T-helper 2 cell treated with Interferon-gamma antibody and Interleukin-4, amounts not matched to agents 5 μg/mL and 100 μg/mL, for 36 hours (primary cell): ENCODE data around the gene CLRN1.

Source experiments
- DNase-seq: peaks from one replicate; pipeline ENCODE4 v3.0.0; 2021; ENCODE audit warnings: low spot score
- H3K27ac Mint-ChIP-seq: one replicate; pipeline ENCODE4 v1.8.0; 2021; ENCODE audit warnings: mild to moderate bottlenecking, mixed read lengths
- H3K27me3 Mint-ChIP-seq: one replicate; pipeline ENCODE4 v1.8.0; 2021; ENCODE audit warnings: low read depth, mixed read lengths
- H3K36me3 Mint-ChIP-seq: one replicate; pipeline ENCODE4 v1.8.0; 2021; ENCODE audit warnings: low read depth, mixed read lengths
- H3K4me1 Mint-ChIP-seq: one replicate; pipeline ENCODE4 v1.8.0; 2021; ENCODE audit warnings: low read depth, mixed read lengths
- H3K4me3 Mint-ChIP-seq: one replicate; pipeline ENCODE4 v1.8.0; 2022; ENCODE audit warnings: mild to moderate bottlenecking, moderate library complexity, mixed read lengths
- H3K9me3 Mint-ChIP-seq: one replicate; pipeline ENCODE4 v1.8.0; 2021; ENCODE audit warnings: mixed read lengths

CLRN1 gene

GRCh38 chr3:150890831-150891230 lies 81.7 kb downstream of the CLRN1 start:
- H3K4me1 Mint-ChIP-seq, result no peaks in the 10 kb centered on the region
- no peaks in the 10 kb centered on the region for H3K9me3 Mint-ChIP-seq
- peaks cover 15% of the 10 kb centered on the region for H3K27me3 Mint-ChIP-seq
- H3K27ac Mint-ChIP-seq, result no peak overlapping the region
- H3K4me3 Mint-ChIP-seq, result no peak overlapping the region
- H3K36me3 Mint-ChIP-seq, result no peaks in the 10 kb centered on the region
- DNase-seq, result no peak

DNA sequence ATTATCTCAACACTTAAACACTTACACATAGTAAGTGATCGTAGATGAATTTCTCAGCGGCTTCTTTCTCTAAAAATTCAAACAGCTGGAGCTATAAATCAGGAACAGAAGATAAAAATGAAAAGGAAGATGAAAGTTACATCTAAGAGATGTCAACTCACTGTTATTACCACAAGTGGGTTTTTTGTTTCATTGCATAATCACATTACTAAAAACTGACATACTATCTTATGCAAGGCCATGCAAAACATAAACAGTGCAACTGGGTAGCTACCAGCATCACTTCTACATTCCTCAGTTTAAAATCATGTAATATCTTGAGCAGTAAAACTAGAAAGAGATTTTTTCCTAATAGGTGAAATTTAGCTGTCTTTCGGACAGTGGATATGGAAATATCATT lies 82.2 kb downstream of the CLRN1 start:
- no peaks in the 10 kb centered on the region for H3K9me3 Mint-ChIP-seq
- no peak overlapping the region for H3K4me3 Mint-ChIP-seq
- no peak overlapping the region for H3K27ac Mint-ChIP-seq
- no peaks in the 10 kb centered on the region for H3K36me3 Mint-ChIP-seq
- no peaks in the 10 kb centered on the region for H3K4me1 Mint-ChIP-seq
- H3K27me3 Mint-ChIP-seq, result peaks cover 19% of the 10 kb centered on the region
- DNase-seq, result no peak

DNA sequence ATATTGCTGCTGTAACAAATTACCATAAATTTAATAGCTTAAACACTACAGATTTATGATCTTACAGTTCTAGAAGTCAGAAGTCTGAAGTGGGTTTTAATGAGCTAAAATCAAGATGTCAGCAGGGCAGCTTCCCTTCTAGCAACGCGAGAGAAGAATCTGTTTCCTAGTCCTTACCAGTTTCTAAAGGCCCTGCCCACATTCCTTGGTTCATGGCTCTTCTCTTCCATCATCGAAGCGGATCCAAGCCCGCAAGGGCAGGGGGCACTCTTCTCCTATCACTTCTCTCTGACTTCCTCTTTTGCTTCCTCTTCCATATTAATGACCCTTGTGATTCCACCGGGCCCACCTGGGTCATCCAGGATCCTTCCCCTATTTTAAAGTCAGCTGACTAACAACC lies 83.4 kb downstream of the CLRN1 start:
- Mint-ChIP-seq H3K27me3 (peaks cover 22% of the 10 kb centered on the region), H3K4me1 (no peaks in the 10 kb centered on the region), H3K4me3 (no peak overlapping the region), H3K9me3 (no peaks in the 10 kb centered on the region), H3K36me3 (no peaks in the 10 kb centered on the region), H3K27ac (no peak overlapping the region)
- DNase-seq, result no peak

GRCh38 chr3:150887031-150887430 lies 85.5 kb downstream of the CLRN1 start:
- no peaks in the 10 kb centered on the region for H3K36me3 Mint-ChIP-seq
- DNase-seq, result no peak
- H3K9me3 Mint-ChIP-seq, result no peaks in the 10 kb centered on the region
- H3K4me3 Mint-ChIP-seq, result no peak overlapping the region
- H3K27ac Mint-ChIP-seq, result no peak overlapping the region
- H3K27me3 Mint-ChIP-seq, result peaks cover 29% of the 10 kb centered on the region
- no peaks in the 10 kb centered on the region for H3K4me1 Mint-ChIP-seq

DNA sequence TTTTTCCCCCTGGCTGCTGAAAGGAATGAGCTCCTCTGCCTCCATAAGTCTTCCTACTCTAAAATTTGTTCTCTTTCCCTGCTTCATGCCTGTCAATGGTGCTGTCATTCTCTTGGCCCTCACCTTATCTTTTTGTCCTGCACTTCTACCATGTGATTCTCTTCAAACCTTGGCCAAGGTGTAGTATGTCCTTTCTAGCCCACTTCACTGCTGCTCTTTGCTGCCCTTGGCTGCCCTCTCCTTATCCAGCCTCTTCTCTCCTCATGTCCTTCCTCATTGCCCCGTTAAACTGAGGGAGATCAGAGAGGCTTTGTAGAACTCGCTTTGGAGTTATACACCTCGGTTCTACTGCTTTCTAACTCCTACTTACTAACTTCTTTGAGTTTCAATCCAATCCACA lies 87.0 kb downstream of the CLRN1 start:
- Mint-ChIP-seq H3K36me3 (no peaks in the 10 kb centered on the region), H3K27me3 (peaks cover 34% of the 10 kb centered on the region), H3K4me1 (no peaks in the 10 kb centered on the region), H3K9me3 (no peaks in the 10 kb centered on the region), H3K4me3 (no peak overlapping the region), H3K27ac (no peak overlapping the region)
- no peak for DNase-seq

- peaks cover 16% of the 10 kb centered on the region for H3K4me1 Mint-ChIP-seq
- no peaks in the 10 kb centered on the region for H3K36me3 Mint-ChIP-seq
- no peak for DNase-seq
- no peak overlapping the region for H3K27ac Mint-ChIP-seq
- H3K9me3 Mint-ChIP-seq, result no peaks in the 10 kb centered on the region
- no peak overlapping the region for H3K4me3 Mint-ChIP-seq
- H3K27me3 Mint-ChIP-seq, result peaks cover 12% of the 10 kb centered on the region
These were observed 93.4 kb downstream of the CLRN1 start for GRCh38 chr3:150878996-150879575.

- DNase-seq, result no peak
- H3K27me3 Mint-ChIP-seq, result peaks cover 8% of the 10 kb centered on the region
- H3K9me3 Mint-ChIP-seq, result no peaks in the 10 kb centered on the region
- H3K27ac Mint-ChIP-seq, result no peak overlapping the region
- no peaks in the 10 kb centered on the region for H3K36me3 Mint-ChIP-seq
- no peak overlapping the region for H3K4me3 Mint-ChIP-seq
- peaks cover 16% of the 10 kb centered on the region for H3K4me1 Mint-ChIP-seq
These were observed 94.2 kb downstream of the CLRN1 start for GRCh38 chr3:150878290-150878689.

DNA sequence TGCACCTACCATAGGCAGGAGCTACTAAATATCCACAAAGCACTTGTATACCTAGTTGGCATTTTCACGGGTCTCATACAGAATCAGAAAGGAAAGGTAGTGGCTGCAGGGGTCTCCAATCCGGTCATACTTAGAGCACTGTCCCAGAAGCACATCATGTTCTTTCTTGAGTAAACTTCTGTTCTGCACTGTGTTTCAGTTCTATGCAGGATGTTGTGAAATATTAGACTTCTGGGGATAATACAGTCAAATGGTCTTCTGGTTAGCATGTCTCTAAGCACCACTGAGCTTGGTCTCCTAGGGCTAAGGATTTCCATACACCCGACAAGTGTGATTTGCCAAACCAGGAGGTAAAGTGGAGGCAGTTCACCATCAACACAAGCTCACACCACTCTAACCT lies 95.2 kb downstream of the CLRN1 start:
- Mint-ChIP-seq H3K9me3 (no peaks in the 10 kb centered on the region), H3K4me3 (no peak overlapping the region), H3K36me3 (no peaks in the 10 kb centered on the region), H3K27ac (no peak overlapping the region), H3K4me1 (peaks cover 16% of the 10 kb centered on the region), H3K27me3 (peaks cover 6% of the 10 kb centered on the region)
- no peak for DNase-seq

DNA sequence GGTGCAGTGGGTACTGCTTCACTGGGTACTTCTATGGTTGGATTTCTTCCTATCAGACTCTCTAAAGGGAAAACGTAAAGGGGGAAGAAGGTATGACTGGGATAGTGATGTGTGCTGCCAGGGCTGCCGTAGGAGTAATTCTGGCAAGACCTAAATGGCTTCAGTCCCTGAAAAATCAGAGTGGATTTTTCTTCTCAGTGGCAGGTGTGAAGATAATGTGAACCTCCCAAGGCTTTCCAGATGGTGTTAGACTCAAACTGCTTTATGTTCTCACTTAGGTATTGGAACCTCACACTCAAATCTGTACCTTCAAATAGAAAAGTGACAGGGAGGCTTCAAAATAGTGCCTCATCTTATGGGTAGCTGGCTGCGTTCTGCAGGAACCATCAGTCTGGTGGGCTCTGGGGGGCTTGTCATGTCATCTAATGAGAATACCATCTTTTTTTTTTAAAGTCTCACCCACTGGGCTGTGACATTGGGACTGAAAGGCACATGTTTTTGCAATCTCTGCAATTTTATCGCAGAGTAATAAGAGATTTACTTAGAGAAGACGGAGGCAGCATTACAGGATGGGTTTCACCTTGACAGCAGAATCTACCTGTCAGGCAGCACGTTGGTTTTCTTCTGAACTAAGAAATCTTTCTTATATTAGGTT lies 95.8 kb downstream of the CLRN1 start:
- Mint-ChIP-seq H3K27ac (no peak overlapping the region), H3K36me3 (no peaks in the 10 kb centered on the region), H3K4me3 (no peak overlapping the region), H3K27me3 (peaks cover 2% of the 10 kb centered on the region), H3K9me3 (no peaks in the 10 kb centered on the region), H3K4me1 (peaks cover 16% of the 10 kb centered on the region)
- no peak for DNase-seq
